ENCODE results near the gene DCTN3. TPM values are rescaled to one million over a fixed set of nuclear protein-coding genes. Genes with fewer than 3 reads are reported as not detected.

Gene DCTN3
- total and polyA plus RNA-seq, 3 experiments from 2014 or later, result 83.3 to 128 (median 83.4) TPM

GRCh38 chr9:34572092-34572491 is 48.2 kb downstream of the DCTN3 start:
- POLR2A ChIA-PET, result no interaction called here
- DNase-seq, result no peak

GRCh38 chr9:34571481-34571810 is 48.8 kb downstream of the DCTN3 start:
- Histone ChIP-seq H3K9me3 (ENCODE audit: low read length) (no peaks in the 10 kb centered on the region), H3K27ac (ENCODE audit: low read depth, low read length) (no peak overlapping the region), H3K4me1 (ENCODE audit: insufficient read depth, low read length) (no peaks in the 10 kb centered on the region), H3K36me3 (ENCODE audit: insufficient read depth, low read length) (no peaks in the 10 kb centered on the region), H3K4me3 (ENCODE audit: low read length) (no peak overlapping the region), H3K27me3 (ENCODE audit: insufficient read depth, low read length, poor library complexity, severe bottlenecking) (peaks cover 2% of the 10 kb centered on the region)
- DNase-seq, result no peak
- Mint-ChIP-seq H3K4me3 (no peak overlapping the region), H3K36me3 (no peaks in the 10 kb centered on the region), H3K4me1 (peaks cover 0 to 2% (median 0%) of the 10 kb centered on the region in 3 donors), H3K27me3 (peaks cover 23 to 61% of the 10 kb centered on the region in 2 donors), H3K9me3 (no peaks in the 10 kb centered on the region), H3K27ac (no peak overlapping the region)
- ChIA-PET POLR2A (no interaction called here), CTCF (no interaction called here)

More at GRCh38 chr9:34572092-34572491, 48.2 kb downstream of the DCTN3 start:
- no peaks in the 10 kb centered on the region for H3K36me3 Mint-ChIP-seq
- no peak overlapping the region for H3K27ac ChIP-seq (ENCODE audit: low read depth, low read length)
- peaks cover 2% of the 10 kb centered on the region for H3K27me3 ChIP-seq (ENCODE audit: insufficient read depth, low read length, poor library complexity, severe bottlenecking)
- peaks cover 0 to 4% (median 0%) of the 10 kb centered on the region in 3 donors for H3K4me1 Mint-ChIP-seq
- H3K9me3 Mint-ChIP-seq, result no peaks in the 10 kb centered on the region
- H3K4me1 ChIP-seq (ENCODE audit: insufficient read depth, low read length), result no peaks in the 10 kb centered on the region
- H3K4me3 ChIP-seq (ENCODE audit: low read length), result no peak overlapping the region
- H3K4me3 Mint-ChIP-seq, result no peak overlapping the region
- no peaks in the 10 kb centered on the region for H3K9me3 ChIP-seq (ENCODE audit: low read length)
- H3K36me3 ChIP-seq (ENCODE audit: insufficient read depth, low read length), result no peaks in the 10 kb centered on the region
- CTCF ChIA-PET, result no interaction called here
- H3K27me3 Mint-ChIP-seq, result peaks cover 22 to 58% of the 10 kb centered on the region in 2 donors
- H3K27ac Mint-ChIP-seq, result no peak overlapping the region

GRCh38 chr9:34570809-34571480 is 49.4 kb downstream of the DCTN3 start:
- peaks cover 20 to 57% of the 10 kb centered on the region in 2 donors for H3K27me3 Mint-ChIP-seq
- DNase-seq, result no peak
- POLR2A ChIA-PET, result no interaction called here
- no peaks in the 10 kb centered on the region for H3K4me1 Mint-ChIP-seq
- Histone ChIP-seq H3K4me3 (ENCODE audit: low read length) (no peak overlapping the region), H3K9me3 (ENCODE audit: low read length) (no peaks in the 10 kb centered on the region), H3K27me3 (ENCODE audit: insufficient read depth, low read length, poor library complexity, severe bottlenecking) (peaks cover 2% of the 10 kb centered on the region), H3K4me1 (ENCODE audit: insufficient read depth, low read length) (no peaks in the 10 kb centered on the region), H3K36me3 (ENCODE audit: insufficient read depth, low read length) (no peaks in the 10 kb centered on the region), H3K27ac (ENCODE audit: low read depth, low read length) (no peak overlapping the region)
- H3K27ac Mint-ChIP-seq, result peak overlapping the region in 1 of 8 donors; percentile 62
- H3K36me3 Mint-ChIP-seq, result no peaks in the 10 kb centered on the region
- H3K4me3 Mint-ChIP-seq, result no peak overlapping the region
- no peaks in the 10 kb centered on the region for H3K9me3 Mint-ChIP-seq
- CTCF ChIA-PET, result no interaction called here

GRCh38 chr9:34570376-34570775 is 49.9 kb downstream of the DCTN3 start:
- CTCF ChIA-PET, result no interaction called here
- no peak for DNase-seq

GRCh38 chr9:34568774-34569173 is 51.5 kb downstream of the DCTN3 start:
- no peaks in the 10 kb centered on the region for H3K36me3 Mint-ChIP-seq
- H3K9me3 Mint-ChIP-seq, result peaks cover 0 to 2% (median 0%) of the 10 kb centered on the region in 5 donors
- DNase-seq, result no peak
- no peak overlapping the region for H3K4me3 ChIP-seq (ENCODE audit: low read length)
- CTCF ChIA-PET, result no interaction called here
- H3K4me3 Mint-ChIP-seq, result no peak overlapping the region
- H3K4me1 ChIP-seq (ENCODE audit: insufficient read depth, low read length), result no peaks in the 10 kb centered on the region
- H3K9me3 ChIP-seq (ENCODE audit: low read length), result no peaks in the 10 kb centered on the region
- H3K27me3 Mint-ChIP-seq, result peaks cover 13 to 59% of the 10 kb centered on the region in 2 donors
- POLR2A ChIA-PET, result no interaction called here
- no peak overlapping the region for H3K27ac ChIP-seq (ENCODE audit: low read depth, low read length)
- H3K4me1 Mint-ChIP-seq, result no peaks in the 10 kb centered on the region
- no peaks in the 10 kb centered on the region for H3K36me3 ChIP-seq (ENCODE audit: insufficient read depth, low read length)
- no peak overlapping the region for H3K27ac Mint-ChIP-seq
- H3K27me3 ChIP-seq (ENCODE audit: insufficient read depth, low read length, poor library complexity, severe bottlenecking), result peaks cover 2% of the 10 kb centered on the region

More at GRCh38 chr9:34570376-34570775, 49.9 kb downstream of the DCTN3 start:
- no peaks in the 10 kb centered on the region for H3K4me1 Mint-ChIP-seq
- no peak overlapping the region for H3K4me3 ChIP-seq (ENCODE audit: low read length)
- H3K27me3 ChIP-seq (ENCODE audit: insufficient read depth, low read length, poor library complexity, severe bottlenecking), result peaks cover 2% of the 10 kb centered on the region
- H3K27me3 Mint-ChIP-seq, result peaks cover 19 to 57% of the 10 kb centered on the region in 2 donors
- POLR2A ChIA-PET, result no interaction called here
- no peaks in the 10 kb centered on the region for H3K36me3 Mint-ChIP-seq
- H3K27ac ChIP-seq (ENCODE audit: low read depth, low read length), result no peak overlapping the region
- H3K27ac Mint-ChIP-seq, result no peak overlapping the region
- no peak overlapping the region for H3K4me3 Mint-ChIP-seq
- H3K9me3 ChIP-seq (ENCODE audit: low read length), result no peaks in the 10 kb centered on the region
- H3K9me3 Mint-ChIP-seq, result no peaks in the 10 kb centered on the region
- no peaks in the 10 kb centered on the region for H3K36me3 ChIP-seq (ENCODE audit: insufficient read depth, low read length)
- H3K4me1 ChIP-seq (ENCODE audit: insufficient read depth, low read length), result no peaks in the 10 kb centered on the region

GRCh38 chr9:34568133-34568532 is 52.2 kb downstream of the DCTN3 start:
- Mint-ChIP-seq H3K27ac (peak overlapping the region in 1 of 8 donors; percentile 85), H3K36me3 (peaks cover 0 to 2% (median 0%) of the 10 kb centered on the region in 3 donors), H3K4me3 (no peak overlapping the region), H3K9me3 (peaks cover 0 to 2% (median 0%) of the 10 kb centered on the region in 5 donors), H3K4me1 (no peaks in the 10 kb centered on the region), H3K27me3 (peaks cover 15 to 56% of the 10 kb centered on the region in 2 donors)
- Histone ChIP-seq H3K27ac (ENCODE audit: low read depth, low read length) (no peak overlapping the region), H3K4me1 (ENCODE audit: insufficient read depth, low read length) (no peaks in the 10 kb centered on the region), H3K9me3 (ENCODE audit: low read length) (no peaks in the 10 kb centered on the region), H3K27me3 (ENCODE audit: insufficient read depth, low read length, poor library complexity, severe bottlenecking) (peaks cover 2% of the 10 kb centered on the region), H3K4me3 (ENCODE audit: low read length) (no peak overlapping the region), H3K36me3 (ENCODE audit: insufficient read depth, low read length) (no peaks in the 10 kb centered on the region)
- CTCF ChIA-PET, result no interaction called here
- DNase-seq, result no peak
- POLR2A ChIA-PET, result no interaction called here

GRCh38 chr9:34566972-34567371 is 53.3 kb downstream of the DCTN3 start:
- H3K4me3 ChIP-seq (ENCODE audit: low read length), result no peak overlapping the region
- no peak overlapping the region for H3K27ac ChIP-seq (ENCODE audit: low read depth, low read length)
- no peaks in the 10 kb centered on the region for H3K4me1 Mint-ChIP-seq
- H3K36me3 Mint-ChIP-seq, result peaks cover 0 to 2% (median 0%) of the 10 kb centered on the region in 3 donors
- H3K27me3 Mint-ChIP-seq, result peaks cover 13 to 50% of the 10 kb centered on the region in 2 donors
- H3K27ac Mint-ChIP-seq, result no peak overlapping the region
- ChIA-PET CTCF (no interaction called here), POLR2A (no interaction called here)
- H3K27me3 ChIP-seq (ENCODE audit: insufficient read depth, low read length, poor library complexity, severe bottlenecking), result no peaks in the 10 kb centered on the region
- H3K36me3 ChIP-seq (ENCODE audit: insufficient read depth, low read length), result no peaks in the 10 kb centered on the region
- H3K9me3 ChIP-seq (ENCODE audit: low read length), result peaks cover 4% of the 10 kb centered on the region
- H3K9me3 Mint-ChIP-seq, result peaks cover 0 to 5% (median 2%) of the 10 kb centered on the region in 5 donors
- no peak overlapping the region for H3K4me3 Mint-ChIP-seq
- DNase-seq, result no peak
- no peaks in the 10 kb centered on the region for H3K4me1 ChIP-seq (ENCODE audit: insufficient read depth, low read length)

- Histone ChIP-seq H3K9me3 (ENCODE audit: low read length) (peaks cover 5% of the 10 kb centered on the region), H3K36me3 (ENCODE audit: insufficient read depth, low read length) (no peaks in the 10 kb centered on the region), H3K27ac (ENCODE audit: low read depth, low read length) (no peak overlapping the region), H3K27me3 (ENCODE audit: insufficient read depth, low read length, poor library complexity, severe bottlenecking) (no peaks in the 10 kb centered on the region), H3K4me1 (ENCODE audit: insufficient read depth, low read length) (no peaks in the 10 kb centered on the region), H3K4me3 (ENCODE audit: low read length) (no peak overlapping the region)
- DNase-seq, result no peak
- ChIA-PET POLR2A (no interaction called here), CTCF (no interaction called here)
- Mint-ChIP-seq H3K4me3 (no peak overlapping the region), H3K27ac (no peak overlapping the region), H3K36me3 (peaks cover 0 to 2% (median 0%) of the 10 kb centered on the region in 3 donors), H3K27me3 (peaks cover 11 to 46% of the 10 kb centered on the region in 2 donors), H3K4me1 (no peaks in the 10 kb centered on the region), H3K9me3 (peaks cover 0 to 5% (median 2%) of the 10 kb centered on the region in 5 donors)
These were observed 54.0 kb downstream of the DCTN3 start for GRCh38 chr9:34566322-34566721.
